H1 (cell line): Measurements from ENCODE around the gene PVR. TPM values are rescaled to one million over a fixed set of nuclear protein-coding genes. Genes with fewer than 3 reads are reported as not detected.
"Not testable (repeated sequence)": the region's sequence is repeated elsewhere in the genome, so short reads cannot be mapped to it uniquely, and the experiment has no call there.

Experiments used
- CTCF ChIA-PET: fragments of 300-600 bp; sonication (Branson Sonifier 250); formaldehyde crosslinking; loops from one replicate; lab custom pipeline; 2021; ENCODE audit not compliant: partially characterized antibody; lab: Charles Lee
- POLR2A ChIA-PET: fragments of 300-600 bp; sonication (Branson Sonifier 250); formaldehyde crosslinking; loops from one replicate; lab custom pipeline; 2021; ENCODE audit warnings: inconsistent platforms; ENCODE audit not compliant: partially characterized antibody; lab: Charles Lee
- DNase-seq, 2 experiments: peaks; one replicate each; pipeline versions ENCODE4 v3.0.0 to v3.0.0-alpha.2; 2010 to 2022; ENCODE audit warnings: low spot score in 2 of 2, low read depth in 1 of 2, mixed read lengths in 1 of 2
- FAIRE-seq: peaks from 2 replicates; lab custom pipeline; 2011; peaks lifted over from hg19 to GRCh38; lab: Jason Lieb, UNC
- H2AFZ ChIP-seq: 2 replicates; pipeline ENCODE4 v1.8.1; 2012; ENCODE audit warnings: low read length, inconsistent platforms
- H2AK5ac ChIP-seq: 2 replicates; pipeline ENCODE4 v1.6.1; 2013; ENCODE audit warnings: low read depth, low read length
- H2BK120ac ChIP-seq: replicated peaks from 2 replicates; pipeline ENCODE3; 2013; ENCODE audit warnings: low read depth, low read length, inconsistent platforms
- H2BK12ac ChIP-seq: 2 replicates; pipeline ENCODE4 v1.6.1; 2013; ENCODE audit warnings: low read depth, low read length
- H2BK15ac ChIP-seq: 2 replicates; pipeline ENCODE4 v1.6.1; 2013; ENCODE audit warnings: low read length
- H2BK20ac ChIP-seq: 2 replicates; pipeline ENCODE4 v1.6.1; 2013; ENCODE audit warnings: low read length
- H2BK5ac ChIP-seq: 2 replicates; pipeline ENCODE4 v1.6.1; 2013; ENCODE audit warnings: low read depth, low read length
- H3K14ac ChIP-seq: 2 replicates; pipeline ENCODE4 v1.6.1; 2013; ENCODE audit warnings: inconsistent platforms; ENCODE audit not compliant: insufficient read length
- H3K18ac ChIP-seq: 2 replicates; pipeline ENCODE4 v1.6.1; 2013; ENCODE audit warnings: low read length; ENCODE audit errors: extremely low read depth
- H3K23ac ChIP-seq: 2 replicates; pipeline ENCODE4 v1.6.1; 2013; ENCODE audit warnings: inconsistent platforms; ENCODE audit not compliant: insufficient read length
- H3K23me2 ChIP-seq: 2 replicates; pipeline ENCODE4 v1.6.1; 2013; ENCODE audit warnings: low read depth, low read length
- H3K27ac ChIP-seq: 2 replicates; pipeline ENCODE4 v1.6.1; 2011; ENCODE audit warnings: low read depth, low read length, inconsistent platforms
- H3K27me3 ChIP-seq, 4 experiments: replicated peaks in 1 of 4; 1 replicate in 1 of 4; 2 replicates in 3 of 4; pipeline versions ENCODE4 v1.6.1 to v1.8.1; 2011 to 2013; ENCODE audit warnings: low read length in 3 of 4, mild to moderate bottlenecking in 3 of 4, inconsistent platforms in 2 of 4, mixed read lengths in 2 of 4, moderate library complexity in 1 of 4; ENCODE audit not compliant: control insufficient read depth in 3 of 4, insufficient read depth in 3 of 4; ENCODE audit errors: extremely low read depth in 1 of 4
- H3K36me3 ChIP-seq, 4 experiments: 2 replicates each; pipeline versions ENCODE4 v1.6.1 to v1.8.1; 2011 to 2013; ENCODE audit warnings: mild to moderate bottlenecking in 4 of 4, low read length in 3 of 4, moderate library complexity in 2 of 4, control low read depth in 1 of 4, inconsistent platforms in 1 of 4; ENCODE audit not compliant: insufficient read depth in 4 of 4, control insufficient read depth in 2 of 4
- H3K4ac ChIP-seq: replicated peaks from 2 replicates; pipeline ENCODE3; 2013; ENCODE audit warnings: low read length, low read depth, mixed read lengths, inconsistent platforms; ENCODE audit not compliant: insufficient read length
- H3K4me1 ChIP-seq, 4 experiments: replicated peaks in 1 of 4; 1 replicate in 1 of 4; 2 replicates in 3 of 4; pipeline versions ENCODE4 v1.6.1 to v1.8.1; 2011 to 2013; ENCODE audit warnings: low read length in 3 of 4, inconsistent platforms in 2 of 4, mixed read lengths in 1 of 4; ENCODE audit not compliant: insufficient read depth in 4 of 4, control insufficient read depth in 3 of 4
- H3K4me2 ChIP-seq, 2 experiments: 2 replicates each; pipeline versions ENCODE4 v1.6.1 to v1.8.1; 2011 to 2013; ENCODE audit warnings: low read depth in 2 of 2, low read length in 2 of 2, control low read depth in 1 of 2, inconsistent platforms in 1 of 2, mild to moderate bottlenecking in 1 of 2; ENCODE audit not compliant: insufficient read depth in 1 of 2
- H3K4me3 ChIP-seq, 4 experiments: fragments of 200-600, 300-600 bp in 1 of 4; sonication (generic), shearing (Covaris generic), sonication (Bioruptor Twin) in 1 of 4; 2 replicates each; pipeline versions ENCODE4 v1.5.1 to v1.8.1; 2011 to 2016; ENCODE audit warnings: low read length in 4 of 4, low read depth in 3 of 4, control low read depth in 2 of 4, inconsistent platforms in 2 of 4, mild to moderate bottlenecking in 2 of 4, mixed read lengths in 1 of 4, moderate library complexity in 1 of 4; ENCODE audit not compliant: insufficient read depth in 2 of 4; ENCODE audit errors: extremely low read depth in 1 of 4
- H3K56ac ChIP-seq: replicated peaks from 2 replicates; pipeline ENCODE3; 2013; ENCODE audit warnings: low read depth, mild to moderate bottlenecking, mixed read lengths, low read length, inconsistent platforms; ENCODE audit not compliant: insufficient read length
- H3K79me1 ChIP-seq: 2 replicates; pipeline ENCODE4 v1.6.1; 2013; ENCODE audit warnings: low read depth, low read length, control low read depth
- H3K79me2 ChIP-seq, 2 experiments: 2 replicates each; pipeline versions ENCODE4 v1.6.1 to v1.8.1; 2012 to 2013; ENCODE audit warnings: low read length in 2 of 2, mild to moderate bottlenecking in 2 of 2, inconsistent platforms in 1 of 2; ENCODE audit not compliant: insufficient read depth in 2 of 2, control insufficient read depth in 1 of 2
- H3K9ac ChIP-seq, 4 experiments: replicated peaks in 1 of 4; 1 replicate in 1 of 4; 2 replicates in 3 of 4; pipeline versions ENCODE4 v1.6.1 to v1.8.1; 2011 to 2013; ENCODE audit warnings: low read depth in 3 of 4, low read length in 3 of 4, control low read depth in 2 of 4, mild to moderate bottlenecking in 2 of 4, moderate library complexity in 2 of 4, inconsistent platforms in 1 of 4; ENCODE audit errors: extremely low read depth in 1 of 4
- H3K9me3 ChIP-seq, 2 experiments: 2 replicates each; pipeline versions ENCODE4 v1.6.1 to v1.8.1; 2012 to 2013; ENCODE audit warnings: mild to moderate bottlenecking in 2 of 2, moderate library complexity in 2 of 2, control low read depth in 1 of 2, inconsistent platforms in 1 of 2, low read depth in 1 of 2, low read length in 1 of 2, mixed read lengths in 1 of 2; ENCODE audit not compliant: insufficient read depth in 2 of 2
- H4K20me1 ChIP-seq, 2 experiments: replicated peaks in 1 of 2; 2 replicates each; pipeline versions ENCODE3 to v1.8.1; 2011 to 2013; ENCODE audit warnings: inconsistent platforms in 2 of 2, low read length in 2 of 2, mild to moderate bottlenecking in 1 of 2; ENCODE audit not compliant: insufficient read depth in 2 of 2, control insufficient read depth in 1 of 2
- H4K5ac ChIP-seq: 2 replicates; pipeline ENCODE4 v1.6.1; 2013; ENCODE audit warnings: low read length, low read depth, mixed read lengths, inconsistent platforms; ENCODE audit not compliant: insufficient read length
- H4K8ac ChIP-seq: 2 replicates; pipeline ENCODE4 v1.8.0; 2013; ENCODE audit warnings: mild to moderate bottlenecking, moderate library complexity, low read length, inconsistent platforms; ENCODE audit not compliant: insufficient read depth; ENCODE audit errors: extremely low read depth
- H4K91ac ChIP-seq: replicated peaks from 2 replicates; pipeline ENCODE3; 2013; ENCODE audit warnings: low read length, mixed read lengths, inconsistent platforms; ENCODE audit not compliant: insufficient read length
- WGBS, 2 experiments: shearing (Covaris generic) in 1 of 2; methylation state at CpG; one replicate each; pipeline versions ENCODE4 v1.1.6 to v1.1.7; 2013 to 2015; ENCODE audit warnings: low lambda C conversion rate in 2 of 2, mixed read lengths in 2 of 2, inconsistent platforms in 1 of 2, low coverage in 1 of 2, missing lambda C conversion rate in 1 of 2; ENCODE audit not compliant: insufficient replicate concordance in 2 of 2, insufficient coverage in 1 of 2, insufficient read length in 1 of 2; ENCODE audit errors: extremely low coverage in 1 of 2, missing lambda C conversion rate in 1 of 2; 5-methylcytosine and 5-hydroxymethylcytosine counted together
- polyA plus RNA-seq, 7 experiments: library from polyadenylated mRNA; depleted of rRNA in 3 of 7; stranded (reverse) in 5 of 7; unstranded in 2 of 7; fragments of >200 nt in 5 of 7; fragments of 200-250 nt in 2 of 7; gene quantifications; 1 replicate in 5 of 7; 2 replicates in 1 of 7; 4 replicates in 1 of 7; pipeline versions ENCODE4 v1.2.1 to v1.2.3, GENCODE V29; 2011 to 2013; ENCODE audit warnings: missing spikeins in 2 of 7, mixed read lengths in 2 of 7
- total RNA-seq: library from RNA; stranded (reverse); fragmentation: NEBNext Ultra II Directional; extraction: Animal tissue kit (Norgen Biotek cat#: 25700); gene quantifications from 2 replicates; pipeline ENCODE4 v1.2.1, GENCODE V29; 2021

The PVR gene
- total and polyA plus RNA-seq, 2 of the 8 experiments (the other 6 are each of a cell fraction or from before 2014, with no cell fraction given), result 13.3 to 14.8 TPM

- not testable (repeated sequence) for H3K18ac ChIP-seq, H3K4me2 ChIP-seq, H4K8ac ChIP-seq, H3K9me3 ChIP-seq, H3K27me3 ChIP-seq, H3K14ac ChIP-seq, FAIRE-seq, H3K36me3 ChIP-seq, H2BK120ac ChIP-seq, H3K4me1 ChIP-seq, H2BK15ac ChIP-seq, H3K79me2 ChIP-seq, H4K20me1 ChIP-seq, H3K27ac ChIP-seq, H4K5ac ChIP-seq, H2BK5ac ChIP-seq, H3K23me2 ChIP-seq, H3K23ac ChIP-seq, DNase-seq, H3K9ac ChIP-seq, H3K56ac ChIP-seq, H2BK20ac ChIP-seq, H3K4me3 ChIP-seq, H4K91ac ChIP-seq, H3K79me1 ChIP-seq, H3K4ac ChIP-seq, H2BK12ac ChIP-seq, H2AK5ac ChIP-seq, H2AFZ ChIP-seq
- CTCF ChIA-PET, result interaction anchor here (0.8 to 3.3 kb wide), 9 partner anchors 10 to 89 kb away, joined by 3 to 13 read pairs (median 5); partner anchors contain the start of gene PVR
- POLR2A ChIA-PET, result interaction anchor here (1.5 to 1.6 kb wide), 2 partner anchors 9 to 30 kb away, joined by 4 to 6 read pairs; partner anchors contain the start of gene PVR
- WGBS, 2 experiments, result 80% methylated on average over 5 of the region's 5 CpGs; no CpG with 5 or more reads in 1 of the 2 experiments
Measured at GRCh38 chr19:44634058-44634457, 9.7 kb upstream of the PVR start.
